Tibial nerve (tissue), 4 donors: ENCODE data around the gene SEC16A. TPM values are rescaled to one million over a fixed set of nuclear protein-coding genes. Genes with fewer than 3 reads are reported as not detected.

Source experiments
- DNase-seq, 2 donors: peaks; one replicate each; pipeline ENCODE4 v3.0.0-alpha.2; 2019; ENCODE audit warnings: low spot score in 2 of 2
- H3K27ac ChIP-seq, 4 donors: fragments of 200-600 bp; sonication (generic) in 3 of 4; one replicate each; pipeline ENCODE4 v1.5.1; 2017 to 2019; ENCODE audit warnings: mild to moderate bottlenecking in 1 of 4
- H3K27me3 ChIP-seq, 2 donors: fragments of 200-600 bp; sonication (generic) in 1 of 2; one replicate each; pipeline versions ENCODE4 v1.5.1 to v1.6.0; 2017 to 2019
- H3K36me3 ChIP-seq, 3 donors: fragments of 200-600 bp; sonication (generic); one replicate each; pipeline ENCODE4 v1.5.1; 2018 to 2019
- H3K4me1 ChIP-seq, 4 donors: fragments of 200-600 bp; sonication (generic) in 3 of 4; one replicate each; pipeline ENCODE4 v1.5.1; 2017 to 2019
- H3K4me3 ChIP-seq, 4 donors: fragments of 200-600 bp; sonication (generic) in 3 of 4; one replicate each; pipeline ENCODE4 v1.5.1; 2017 to 2019; ENCODE audit warnings: mild to moderate bottlenecking in 1 of 4, moderate library complexity in 1 of 4
- H3K9me3 ChIP-seq, 4 donors: fragments of 200-600 bp; sonication (generic) in 3 of 4; one replicate each; pipeline ENCODE4 v1.5.1; 2017 to 2019
- EP300 ChIP-seq, 2 donors: sonication (generic); formaldehyde crosslinking; IDR thresholded peaks; one replicate each; pipeline ENCODE4 v1.6.1; 2017; ENCODE audit warnings: antibody characterized with exemption in 2 of 2, mild to moderate bottlenecking in 1 of 2
- POLR2A ChIP-seq, 2 donors: fragments of 450-650 bp; IDR thresholded peaks; one replicate each; pipeline ENCODE4 v1.6.1; 2017; ENCODE audit warnings: antibody characterized with exemption in 2 of 2, mild to moderate bottlenecking in 2 of 2, moderate library complexity in 2 of 2
- WGBS, 2 donors: methylation state at CpG; one replicate each; pipeline ENCODE4 v1.1.5; 2018; 5-methylcytosine and 5-hydroxymethylcytosine counted together
- total RNA-seq, 4 donors: library from RNA; depleted of rRNA; stranded (reverse); fragments of >200 nt; gene quantifications; one replicate each; pipeline ENCODE4 v1.1.0, GENCODE V29; 2016
- TF ChIP-seq, protein P1 (sequence below), 5 experiments: fragments of 200-600 bp in 3 of 5; fragments of 450-650 bp in 2 of 5; sonication (generic) in 3 of 5; IDR thresholded peaks; one replicate each; pipeline ENCODE4 v1.5.1; 2016 to 2019; ENCODE audit warnings: antibody characterized with exemption in 5 of 5, mild to moderate bottlenecking in 3 of 5, moderate library complexity in 2 of 5

Gene SEC16A
- total RNA-seq, 4 donors from 2014 or later = 45.8 to 67.5 (median 47.9) TPM

DNA sequence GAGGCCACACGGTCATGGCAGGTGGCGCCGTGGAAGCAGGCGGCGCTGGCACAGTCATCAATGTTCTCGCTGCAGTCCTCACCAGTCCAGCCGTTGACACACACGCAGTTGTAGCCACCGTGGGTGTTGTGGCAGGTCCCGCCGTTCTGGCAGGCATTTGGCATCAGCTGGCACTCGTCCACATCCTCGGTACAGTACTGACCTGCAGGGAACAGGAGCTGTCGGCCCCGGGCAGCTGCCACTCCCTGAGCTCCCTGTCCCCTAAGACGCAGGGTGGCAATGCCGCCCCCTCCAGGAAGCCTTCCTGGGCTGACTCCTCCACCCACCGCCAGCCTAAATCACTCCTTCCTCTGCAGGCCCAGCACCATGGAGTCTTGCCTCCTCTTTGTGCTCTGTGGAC lies 35.8 kb upstream of the SEC16A start:
- H3K9me3 ChIP-seq = no peaks in the 10 kb centered on the region
- peak overlapping the region in 1 of 4 donors; percentile 10 for H3K27ac ChIP-seq
- peaks cover 17 to 95% (median 28%) of the 10 kb centered on the region in 3 donors for H3K36me3 ChIP-seq
- TF ChIP-seq, protein P1, sequence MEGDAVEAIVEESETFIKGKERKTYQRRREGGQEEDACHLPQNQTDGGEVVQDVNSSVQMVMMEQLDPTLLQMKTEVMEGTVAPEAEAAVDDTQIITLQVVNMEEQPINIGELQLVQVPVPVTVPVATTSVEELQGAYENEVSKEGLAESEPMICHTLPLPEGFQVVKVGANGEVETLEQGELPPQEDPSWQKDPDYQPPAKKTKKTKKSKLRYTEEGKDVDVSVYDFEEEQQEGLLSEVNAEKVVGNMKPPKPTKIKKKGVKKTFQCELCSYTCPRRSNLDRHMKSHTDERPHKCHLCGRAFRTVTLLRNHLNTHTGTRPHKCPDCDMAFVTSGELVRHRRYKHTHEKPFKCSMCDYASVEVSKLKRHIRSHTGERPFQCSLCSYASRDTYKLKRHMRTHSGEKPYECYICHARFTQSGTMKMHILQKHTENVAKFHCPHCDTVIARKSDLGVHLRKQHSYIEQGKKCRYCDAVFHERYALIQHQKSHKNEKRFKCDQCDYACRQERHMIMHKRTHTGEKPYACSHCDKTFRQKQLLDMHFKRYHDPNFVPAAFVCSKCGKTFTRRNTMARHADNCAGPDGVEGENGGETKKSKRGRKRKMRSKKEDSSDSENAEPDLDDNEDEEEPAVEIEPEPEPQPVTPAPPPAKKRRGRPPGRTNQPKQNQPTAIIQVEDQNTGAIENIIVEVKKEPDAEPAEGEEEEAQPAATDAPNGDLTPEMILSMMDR (IDR thresholded peaks at IDR 0.05) = no peak
- TF ChIP-seq EP300 (IDR thresholded peaks at IDR 0.05) = no peak
- TF ChIP-seq POLR2A (IDR thresholded peaks at IDR 0.05) = no peak
- DNase-seq = no peak
- H3K27me3 ChIP-seq = no peaks in the 10 kb centered on the region
- H3K4me3 ChIP-seq = no peak overlapping the region
- peaks cover 0 to 70% (median 28%) of the 10 kb centered on the region in 4 donors for H3K4me1 ChIP-seq
- WGBS, 2 donors = 72 to 79% methylated on average over 13 to 18 of the region's 18 CpGs

DNA sequence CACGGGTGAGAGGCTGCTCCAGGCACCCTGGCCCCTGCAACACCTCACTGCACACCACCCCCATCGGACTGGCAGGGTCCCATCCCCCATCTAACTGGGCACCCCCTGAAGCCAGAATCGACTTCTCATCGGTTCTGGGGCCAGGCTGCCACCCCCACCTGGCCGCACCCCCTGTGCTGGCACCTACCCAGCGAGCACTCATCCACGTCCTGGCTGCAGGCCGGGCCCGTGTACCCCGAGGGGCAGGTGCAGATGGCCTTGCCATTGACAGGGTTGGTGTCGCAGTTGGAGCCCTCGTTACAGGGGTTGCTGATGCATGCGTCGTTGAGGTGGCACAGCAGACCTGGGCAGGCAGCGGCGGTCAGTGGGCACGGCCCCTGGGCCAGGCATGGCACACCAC lies 35.1 kb upstream of the SEC16A start:
- peak overlapping the region in 1 of 4 donors; percentile 10 for H3K27ac ChIP-seq
- no peak overlapping the region for H3K4me3 ChIP-seq
- H3K36me3 ChIP-seq = peaks cover 17 to 95% (median 33%) of the 10 kb centered on the region in 3 donors
- WGBS, 2 donors = 67 to 89% methylated on average over 1 to 17 of the region's 17 CpGs
- H3K27me3 ChIP-seq = no peaks in the 10 kb centered on the region
- TF ChIP-seq, protein P1 (IDR thresholded peaks at IDR 0.05) = no peak
- TF ChIP-seq EP300 (IDR thresholded peaks at IDR 0.05) = no peak
- TF ChIP-seq POLR2A (IDR thresholded peaks at IDR 0.05) = no peak
- no peaks in the 10 kb centered on the region for H3K9me3 ChIP-seq
- no peak for DNase-seq
- peaks cover 0 to 70% (median 28%) of the 10 kb centered on the region in 4 donors for H3K4me1 ChIP-seq

DNA sequence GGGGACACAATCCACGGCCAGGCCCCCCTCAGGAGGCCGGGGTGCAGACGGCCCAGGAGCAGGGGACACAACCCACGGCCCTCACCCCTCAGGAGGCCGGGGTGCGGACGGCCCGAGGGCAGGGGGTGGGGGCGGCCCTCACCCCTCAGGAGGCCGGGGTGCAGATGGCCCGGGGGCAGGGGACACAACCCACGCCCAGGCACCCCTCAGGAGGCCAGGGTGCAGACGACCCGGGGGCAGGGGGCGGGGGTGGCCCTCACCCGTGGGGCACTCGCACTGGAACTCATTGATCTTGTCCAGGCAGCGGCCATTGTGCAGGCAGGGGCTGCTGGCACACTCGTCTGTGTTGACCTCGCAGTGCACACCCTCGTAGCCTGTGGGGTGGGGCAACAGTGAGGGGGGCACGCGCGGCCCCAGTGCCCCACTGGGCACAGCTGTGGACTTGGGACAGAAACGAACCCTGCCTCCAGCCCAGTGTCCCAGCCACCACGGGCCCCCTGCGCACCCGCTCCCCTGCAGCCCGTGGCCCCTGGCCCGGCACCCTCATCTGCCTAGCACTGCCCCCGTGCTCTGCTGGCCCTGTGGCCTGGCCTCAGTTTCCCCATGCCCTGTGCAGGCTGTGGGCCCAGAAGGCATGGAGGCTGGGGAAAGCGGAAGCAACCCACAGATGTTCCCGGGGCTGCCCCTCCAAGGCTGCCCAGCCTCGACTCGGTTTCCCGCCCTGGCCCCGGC lies 34.3 kb upstream of the SEC16A start:
- H3K36me3 ChIP-seq = peaks cover 17 to 95% (median 32%) of the 10 kb centered on the region in 3 donors
- no peak for DNase-seq

DNA sequence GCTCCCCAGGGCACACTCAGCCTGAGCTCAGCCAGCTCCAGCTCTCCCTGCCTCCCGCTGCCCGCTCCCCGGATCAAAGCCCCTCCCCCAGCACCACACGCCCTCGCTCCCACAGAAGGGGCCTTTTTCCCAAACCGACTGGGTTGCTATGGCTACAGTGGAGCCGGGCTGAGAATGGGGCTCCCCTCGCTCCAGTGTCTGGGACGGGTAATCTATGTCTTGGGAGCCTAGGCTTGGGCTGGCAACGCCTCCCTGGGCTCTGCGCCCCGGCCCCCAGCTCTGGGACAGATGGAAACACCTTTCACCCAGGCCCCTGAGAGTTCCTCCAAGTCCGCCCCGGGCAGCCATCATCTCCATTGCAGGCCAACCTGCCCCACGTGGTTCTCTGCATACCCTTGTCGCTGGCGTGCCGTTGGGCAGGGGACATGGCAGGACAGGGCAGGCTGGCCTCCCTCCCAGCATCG lies 33.4 kb upstream of the SEC16A start:
- Histone ChIP-seq H3K27ac (peak overlapping the region in 3 of 4 donors; percentile 26 to 87 (median 67)), H3K4me3 (no peak overlapping the region), H3K4me1 (peaks cover 0 to 72% (median 29%) of the 10 kb centered on the region in 4 donors), H3K9me3 (no peaks in the 10 kb centered on the region), H3K27me3 (no peaks in the 10 kb centered on the region), H3K36me3 (peaks cover 17 to 98% (median 32%) of the 10 kb centered on the region in 3 donors)
- no peak for DNase-seq
- TF ChIP-seq EP300 (IDR thresholded peaks at IDR 0.05) = peak in 1 of 2 donors; percentile 4
- TF ChIP-seq, protein P1 (IDR thresholded peaks at IDR 0.05) = no peak
- 49 to 55% methylated on average over 15 to 19 of the region's 19 CpGs for WGBS, 2 donors

More for the DNA sequence above, 34.3 kb upstream of the SEC16A start:
- WGBS, 2 donors = 61 to 75% methylated on average over 8 to 25 of the region's 37 CpGs
- Histone ChIP-seq H3K27me3 (no peaks in the 10 kb centered on the region), H3K27ac (peak overlapping the region in 3 of 4 donors; percentile 9 to 87 (median 67)), H3K4me1 (peaks cover 0 to 70% (median 25%) of the 10 kb centered on the region in 4 donors), H3K9me3 (no peaks in the 10 kb centered on the region), H3K4me3 (no peak overlapping the region)
- TF ChIP-seq EP300 (IDR thresholded peaks at IDR 0.05) (no peak), POLR2A (IDR thresholded peaks at IDR 0.05) (no peak)
- TF ChIP-seq, protein P1 (IDR thresholded peaks at IDR 0.05) = no peak

DNA sequence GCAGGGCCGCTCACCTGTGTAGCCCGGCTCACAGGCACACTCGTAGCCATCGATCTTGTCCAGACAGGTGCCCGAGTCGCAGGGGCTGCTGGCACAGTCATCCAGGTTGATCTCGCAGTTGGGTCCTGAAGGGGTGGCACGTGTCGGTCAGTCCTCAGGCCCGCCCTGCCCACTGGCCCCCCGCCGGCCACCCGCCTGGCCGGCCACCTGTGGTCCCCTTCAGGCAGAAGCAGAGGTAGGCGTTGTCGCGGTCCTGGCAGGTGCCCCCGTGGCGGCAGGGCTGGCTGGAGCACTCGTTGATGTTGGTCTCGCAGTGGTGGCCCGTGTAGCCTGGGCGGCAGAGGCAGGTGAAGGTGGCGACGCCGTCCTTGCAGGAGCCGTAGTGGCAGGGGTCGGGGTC lies 32.4 kb upstream of the SEC16A start:
- 91% methylated on average over 24 of the region's 28 CpGs; no CpG with 5 or more reads in 1 of the 2 donors for WGBS, 2 donors
- Histone ChIP-seq H3K27me3 (no peaks in the 10 kb centered on the region), H3K4me1 (peaks cover 0 to 72% (median 34%) of the 10 kb centered on the region in 4 donors), H3K36me3 (peaks cover 14 to 98% (median 32%) of the 10 kb centered on the region in 3 donors), H3K9me3 (no peaks in the 10 kb centered on the region), H3K27ac (peak overlapping the region in 1 of 4 donors; percentile 87), H3K4me3 (no peak overlapping the region)
- DNase-seq = no peak
- TF ChIP-seq POLR2A (IDR thresholded peaks at IDR 0.05) (no peak), EP300 (IDR thresholded peaks at IDR 0.05) (no peak)
- TF ChIP-seq, protein P1 (IDR thresholded peaks at IDR 0.05) = no peak
